Measurements from ENCODE around the gene GLYATL1B. TPM values are rescaled to one million over a fixed set of nuclear protein-coding genes. Genes with fewer than 3 reads are reported as not detected.
"Not testable (repeated sequence)": the region's sequence is repeated elsewhere in the genome, so short reads cannot be mapped to it uniquely, and the experiment has no call there.

Gene GLYATL1B
- total and polyA plus RNA-seq, 2 of the 8 experiments (the other 6 are each of a cell fraction or from before 2014, with no cell fraction given): not detected

GRCh38 chr11:59088162-59088561, 2.1 kb downstream of the GLYATL1B start (continued):
- no peak for TF ChIP-seq CTCF (IDR thresholded peaks at IDR 0.05; ENCODE audit: control extremely low read depth in 1 of 3, insufficient read depth in 1 of 3, low read depth in 1 of 3, low read length in 3 of 3)
- no peak for TF ChIP-seq CBX5 (IDR thresholded peaks at IDR 0.05; ENCODE audit: low read depth, low read length)
- no peak for TF ChIP-seq SP1 (IDR thresholded peaks at IDR 0.05; ENCODE audit: low read depth, low read length)
- TF ChIP-seq EZH2 (IDR thresholded peaks at IDR 0.05; ENCODE audit: low read depth, low read length, severe bottlenecking): no peak
- no peak for TF ChIP-seq KDM4A (IDR thresholded peaks at IDR 0.05; ENCODE audit: low read depth, low read length, severe bottlenecking)
- TF ChIP-seq TCF12 (IDR thresholded peaks at IDR 0.05; ENCODE audit: low read depth, low read length): no peak

- H3K79me1 ChIP-seq (ENCODE audit: low read depth, low read length): not testable (repeated sequence)
- CTCF ChIA-PET (ENCODE audit: partially characterized antibody): interaction anchor here (1.1 to 1.5 kb wide), 4 partner anchors 9 to 170 kb away, joined by 3 to 5 read pairs (median 3); no protein-coding TSS in a partner anchor
Observed at GRCh38 chr11:59093576-59093975, 7.5 kb downstream of the GLYATL1B start.

More at GRCh38 chr11:59093576-59093975, 7.5 kb downstream of the GLYATL1B start:
- H3K23ac ChIP-seq (ENCODE audit: insufficient read length); H2BK120ac ChIP-seq (replicated peaks; ENCODE audit: low read depth, low read length); H3K14ac ChIP-seq (ENCODE audit: insufficient read length); H3K79me2 ChIP-seq (ENCODE audit: control insufficient read depth in 1 of 2, insufficient read depth in 2 of 2, low read length in 2 of 2); H3K9me3 ChIP-seq (ENCODE audit: insufficient read depth in 2 of 2, low read depth in 1 of 2, low read length in 1 of 2); DNase-seq (ENCODE audit: low read depth in 1 of 2, low spot score in 2 of 2); H3K27me3 ChIP-seq (replicated peaks in 1 of 4; ENCODE audit: control insufficient read depth in 3 of 4, extremely low read depth in 1 of 4, insufficient read depth in 3 of 4, low read length in 3 of 4); H3K56ac ChIP-seq (replicated peaks; ENCODE audit: insufficient read length, low read depth, low read length); H3K4ac ChIP-seq (replicated peaks; ENCODE audit: insufficient read length, low read depth, low read length); H2BK12ac ChIP-seq (ENCODE audit: low read depth, low read length); H2AK5ac ChIP-seq (ENCODE audit: low read depth, low read length); H2BK5ac ChIP-seq (ENCODE audit: low read depth, low read length); H3K18ac ChIP-seq (ENCODE audit: extremely low read depth, low read length); H2AFZ ChIP-seq (ENCODE audit: low read length); H4K20me1 ChIP-seq (replicated peaks in 1 of 2; ENCODE audit: control insufficient read depth in 1 of 2, insufficient read depth in 2 of 2, low read length in 2 of 2); H3K23me2 ChIP-seq (ENCODE audit: low read depth, low read length); H2BK20ac ChIP-seq (ENCODE audit: low read length); H2BK15ac ChIP-seq (ENCODE audit: low read length); H3K36me3 ChIP-seq (ENCODE audit: control insufficient read depth in 2 of 4, insufficient read depth in 4 of 4, low read length in 3 of 4); H4K91ac ChIP-seq (replicated peaks; ENCODE audit: insufficient read length, low read length); H3K27ac ChIP-seq (ENCODE audit: low read depth, low read length); H4K5ac ChIP-seq (ENCODE audit: insufficient read length, low read depth, low read length); H3K9ac ChIP-seq (replicated peaks in 1 of 4; ENCODE audit: extremely low read depth in 1 of 4, low read depth in 3 of 4, low read length in 3 of 4); H4K8ac ChIP-seq (ENCODE audit: extremely low read depth, insufficient read depth, low read length): not testable (repeated sequence)
- Histone ChIP-seq H3K4me3 (ENCODE audit: extremely low read depth in 1 of 4, insufficient read depth in 2 of 4, low read depth in 3 of 4, low read length in 4 of 4) (peak overlapping the region in 1 of 4 experiments; percentile 2; a peak in 1 of 8 replicates), H3K4me1 (replicated peaks in 1 of 4; ENCODE audit: control insufficient read depth in 3 of 4, insufficient read depth in 4 of 4, low read length in 3 of 4) (peaks cover 0 to 12% (median 11%) of the 10 kb centered on the region in 4 experiments; a peak in 5 of 7 replicates), H3K4me2 (ENCODE audit: insufficient read depth in 1 of 2, low read depth in 2 of 2, low read length in 2 of 2) (peak overlapping the region; percentile 34 to 49; a peak in 3 of 4 replicates)
- peak; percentile 84 for FAIRE-seq
- POLR2A ChIA-PET (ENCODE audit: partially characterized antibody): interaction anchor here (0.6 to 1.2 kb wide), 3 partner anchors 47 to 252 kb away, joined by 3 read pairs; no protein-coding TSS in a partner anchor

All from H1 (cell line).